Astrocyte (in vitro differentiated cells and primary cell): ENCODE measurements around the gene DIAPH2.

Experiments
- EZH2 ChIP-seq: IDR thresholded peaks from 2 replicates; pipeline ENCODE4 v1.6.1; 2012; ENCODE audit warnings: mild to moderate bottlenecking, low read length, inconsistent platforms; ENCODE audit not compliant: insufficient read depth
- TF ChIP-seq, protein P1 (sequence below): IDR thresholded peaks from 2 replicates; pipeline ENCODE4 v1.5.1; 2011; ENCODE audit warnings: low read depth, mild to moderate bottlenecking, inconsistent platforms, low read length, moderate library complexity; ENCODE audit not compliant: insufficient read depth

DNA sequence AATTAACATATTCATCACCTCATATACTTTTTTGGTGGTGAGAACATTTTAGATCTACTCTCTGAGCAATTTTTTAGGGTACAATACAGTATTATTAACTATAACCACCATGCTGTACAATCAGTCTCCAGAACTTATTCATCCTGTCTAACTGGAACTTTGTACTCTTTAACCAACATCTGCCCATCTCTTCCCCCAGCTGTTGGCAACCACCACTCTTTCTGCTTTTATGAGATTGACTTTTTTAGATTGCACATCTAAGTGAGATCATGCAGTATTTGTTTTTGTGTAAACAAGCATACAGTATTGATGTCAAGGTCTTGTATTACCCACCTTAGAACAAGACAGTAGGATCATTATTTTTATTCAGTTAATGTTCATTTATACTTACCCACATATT lies 715.9 kb downstream of the DIAPH2 start:
- TF ChIP-seq, protein P1, sequence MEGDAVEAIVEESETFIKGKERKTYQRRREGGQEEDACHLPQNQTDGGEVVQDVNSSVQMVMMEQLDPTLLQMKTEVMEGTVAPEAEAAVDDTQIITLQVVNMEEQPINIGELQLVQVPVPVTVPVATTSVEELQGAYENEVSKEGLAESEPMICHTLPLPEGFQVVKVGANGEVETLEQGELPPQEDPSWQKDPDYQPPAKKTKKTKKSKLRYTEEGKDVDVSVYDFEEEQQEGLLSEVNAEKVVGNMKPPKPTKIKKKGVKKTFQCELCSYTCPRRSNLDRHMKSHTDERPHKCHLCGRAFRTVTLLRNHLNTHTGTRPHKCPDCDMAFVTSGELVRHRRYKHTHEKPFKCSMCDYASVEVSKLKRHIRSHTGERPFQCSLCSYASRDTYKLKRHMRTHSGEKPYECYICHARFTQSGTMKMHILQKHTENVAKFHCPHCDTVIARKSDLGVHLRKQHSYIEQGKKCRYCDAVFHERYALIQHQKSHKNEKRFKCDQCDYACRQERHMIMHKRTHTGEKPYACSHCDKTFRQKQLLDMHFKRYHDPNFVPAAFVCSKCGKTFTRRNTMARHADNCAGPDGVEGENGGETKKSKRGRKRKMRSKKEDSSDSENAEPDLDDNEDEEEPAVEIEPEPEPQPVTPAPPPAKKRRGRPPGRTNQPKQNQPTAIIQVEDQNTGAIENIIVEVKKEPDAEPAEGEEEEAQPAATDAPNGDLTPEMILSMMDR = no peak
- no peak for TF ChIP-seq EZH2
